Measurements from ENCODE around the gene SLC19A2. TPM values are rescaled to one million over a fixed set of nuclear protein-coding genes. Genes with fewer than 3 reads are reported as not detected.

Gene SLC19A2
- total RNA-seq, 1 donor from 2014 or later: 20.9 TPM

Other genes starting within 250 kb of the SLC19A2 start
- 28.1 TPM for gene NME7, start 118.1 kb downstream of the SLC19A2 start, total RNA-seq
- gene BLZF1, start 117.7 kb downstream of the SLC19A2 start, total RNA-seq: 32.0 TPM
- gene CCDC181, start 58.5 kb downstream of the SLC19A2 start, total RNA-seq: 1.9 TPM
- gene F5, start 100.5 kb upstream of the SLC19A2 start, total RNA-seq: 1.7 TPM
- 24.0 TPM for gene SELP, start 144.2 kb upstream of the SLC19A2 start, total RNA-seq
- gene SELL, start 225.7 kb upstream of the SLC19A2 start, total RNA-seq: 3.5 TPM
- gene SELE, start 248.1 kb upstream of the SLC19A2 start, total RNA-seq: 5.4 TPM